ENCODE results near the gene RANBP10. TPM values are rescaled to one million over a fixed set of nuclear protein-coding genes. Genes with fewer than 3 reads are reported as not detected.

RANBP10 gene
- total RNA-seq, 6 experiments from 2014 or later, result 15.1 to 38.4 (median 22.7) TPM

- Histone ChIP-seq H3K4me3 (no peak overlapping the region), H3K27ac (peak overlapping the region in 1 of 3 donors; percentile 85), H3K4me1 (peaks cover 0 to 39% (median 17%) of the 10 kb centered on the region in 4 donors), H3K36me3 (no peaks in the 10 kb centered on the region), H3K27me3 (no peaks in the 10 kb centered on the region), H3K9me3 (no peaks in the 10 kb centered on the region)
- intact Hi-C loops (cut with DNase I), result no loop called here
- WGBS (ENCODE audit: insufficient coverage, low coverage, low lambda C conversion rate, missing lambda C conversion rate), result 40% methylated on average over 2 of the region's 5 CpGs
- no peak for DNase-seq
- TF ChIP-seq POLR2A (IDR thresholded peaks at IDR 0.05), result no peak
- TF ChIP-seq, protein P1, sequence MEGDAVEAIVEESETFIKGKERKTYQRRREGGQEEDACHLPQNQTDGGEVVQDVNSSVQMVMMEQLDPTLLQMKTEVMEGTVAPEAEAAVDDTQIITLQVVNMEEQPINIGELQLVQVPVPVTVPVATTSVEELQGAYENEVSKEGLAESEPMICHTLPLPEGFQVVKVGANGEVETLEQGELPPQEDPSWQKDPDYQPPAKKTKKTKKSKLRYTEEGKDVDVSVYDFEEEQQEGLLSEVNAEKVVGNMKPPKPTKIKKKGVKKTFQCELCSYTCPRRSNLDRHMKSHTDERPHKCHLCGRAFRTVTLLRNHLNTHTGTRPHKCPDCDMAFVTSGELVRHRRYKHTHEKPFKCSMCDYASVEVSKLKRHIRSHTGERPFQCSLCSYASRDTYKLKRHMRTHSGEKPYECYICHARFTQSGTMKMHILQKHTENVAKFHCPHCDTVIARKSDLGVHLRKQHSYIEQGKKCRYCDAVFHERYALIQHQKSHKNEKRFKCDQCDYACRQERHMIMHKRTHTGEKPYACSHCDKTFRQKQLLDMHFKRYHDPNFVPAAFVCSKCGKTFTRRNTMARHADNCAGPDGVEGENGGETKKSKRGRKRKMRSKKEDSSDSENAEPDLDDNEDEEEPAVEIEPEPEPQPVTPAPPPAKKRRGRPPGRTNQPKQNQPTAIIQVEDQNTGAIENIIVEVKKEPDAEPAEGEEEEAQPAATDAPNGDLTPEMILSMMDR (IDR thresholded peaks at IDR 0.05), result no peak
- no peak for ATAC-seq
These were observed 24.8 kb downstream of the RANBP10 start for GRCh38 chr16:67781565-67781921.

GRCh38 chr16:67780847-67781564 lies 25.4 kb downstream of the RANBP10 start:
- ATAC-seq (peak in 2 of 4 donors; percentile 1 to 7), DNase-seq (no peak)
- Histone ChIP-seq H3K36me3 (no peaks in the 10 kb centered on the region), H3K27me3 (no peaks in the 10 kb centered on the region), H3K4me3 (no peak overlapping the region), H3K27ac (peak overlapping the region in 2 of 3 donors; percentile 16 to 85), H3K4me1 (peaks cover 0 to 39% (median 17%) of the 10 kb centered on the region in 4 donors), H3K9me3 (no peaks in the 10 kb centered on the region)
- 81% methylated on average over 3 of the region's 7 CpGs for WGBS (ENCODE audit: insufficient coverage, low coverage, low lambda C conversion rate, missing lambda C conversion rate)
- intact Hi-C loops (cut with DNase I), result no loop called here
- TF ChIP-seq, protein P1 (IDR thresholded peaks at IDR 0.05), result no peak
- TF ChIP-seq POLR2A (IDR thresholded peaks at IDR 0.05), result no peak

GRCh38 chr16:67779256-67780014 lies 26.9 kb downstream of the RANBP10 start:
- H3K4me3 ChIP-seq, result no peak overlapping the region
- H3K27me3 ChIP-seq, result no peaks in the 10 kb centered on the region
- 40% methylated on average over 5 of the region's 5 CpGs for WGBS (ENCODE audit: insufficient coverage, low coverage, low lambda C conversion rate, missing lambda C conversion rate)
- ATAC-seq (peak; percentile 55 to 73 (median 71)), DNase-seq (peak in 2 of 3 donors; percentile 50 to 55)
- intact Hi-C loops (cut with DNase I), result no loop called here
- H3K9me3 ChIP-seq, result no peaks in the 10 kb centered on the region
- no peaks in the 10 kb centered on the region for H3K36me3 ChIP-seq
- H3K27ac ChIP-seq, result peak overlapping the region; percentile 21 to 85 (median 65)
- no peak for TF ChIP-seq POLR2A (IDR thresholded peaks at IDR 0.05)
- TF ChIP-seq, protein P1 (IDR thresholded peaks at IDR 0.05), result no peak
- peaks cover 0 to 51% (median 22%) of the 10 kb centered on the region in 4 donors for H3K4me1 ChIP-seq

DNA sequence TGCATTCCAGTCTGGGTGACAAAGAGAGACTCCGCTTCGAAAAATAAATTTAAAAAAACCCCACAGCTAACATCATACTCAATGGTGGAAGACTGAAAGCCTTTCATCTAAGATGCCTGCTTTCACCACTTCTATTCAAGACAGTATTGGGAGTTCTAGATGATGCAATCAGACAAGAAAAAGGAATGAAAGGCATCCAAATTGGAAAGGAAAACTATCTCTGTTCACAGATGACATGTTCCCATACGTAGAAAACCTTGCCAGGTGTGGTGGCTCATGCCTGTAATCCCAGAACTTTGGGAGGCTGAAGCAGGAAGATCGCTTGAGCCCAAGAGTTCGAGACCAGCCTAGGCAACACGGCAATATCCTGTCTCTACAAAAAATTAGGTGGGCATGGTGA lies 31.1 kb downstream of the RANBP10 start:
- DNase-seq (no peak), ATAC-seq (no peak)
- intact Hi-C loops (cut with DNase I), result no loop called here
- 92% methylated on average over 4 of the region's 6 CpGs for WGBS (ENCODE audit: insufficient coverage, low coverage, low lambda C conversion rate, missing lambda C conversion rate)
- Histone ChIP-seq H3K4me1 (peaks cover 0 to 77% (median 46%) of the 10 kb centered on the region in 4 donors), H3K4me3 (no peak overlapping the region), H3K36me3 (no peaks in the 10 kb centered on the region), H3K9me3 (no peaks in the 10 kb centered on the region), H3K27ac (peak overlapping the region; percentile 76 to 93 (median 77)), H3K27me3 (no peaks in the 10 kb centered on the region)
- TF ChIP-seq, protein P1 (IDR thresholded peaks at IDR 0.05), result no peak
- no peak for TF ChIP-seq POLR2A (IDR thresholded peaks at IDR 0.05)

All from right lobe of liver (tissue), 6 donors.